Stimulated activated CD4-positive, alpha-beta T cell treated with anti-CD3 and anti-CD28 coated beads, Interleukin-4, amount 100 ng/mL, for 4 hours (primary cell): ENCODE data around the gene GPR89B.
A peak's percentile ranks its signal among the peaks of the same experiment; 100 is the strongest.
"Not testable (repeated sequence)": the region's sequence is repeated elsewhere in the genome, so short reads cannot be mapped to it uniquely, and the experiment has no call there.

Source experiments
- DNase-seq, 2 experiments: peaks; one replicate each; pipeline ENCODE4 v3.0.0-alpha.2; 2020

GPR89B gene

DNA sequence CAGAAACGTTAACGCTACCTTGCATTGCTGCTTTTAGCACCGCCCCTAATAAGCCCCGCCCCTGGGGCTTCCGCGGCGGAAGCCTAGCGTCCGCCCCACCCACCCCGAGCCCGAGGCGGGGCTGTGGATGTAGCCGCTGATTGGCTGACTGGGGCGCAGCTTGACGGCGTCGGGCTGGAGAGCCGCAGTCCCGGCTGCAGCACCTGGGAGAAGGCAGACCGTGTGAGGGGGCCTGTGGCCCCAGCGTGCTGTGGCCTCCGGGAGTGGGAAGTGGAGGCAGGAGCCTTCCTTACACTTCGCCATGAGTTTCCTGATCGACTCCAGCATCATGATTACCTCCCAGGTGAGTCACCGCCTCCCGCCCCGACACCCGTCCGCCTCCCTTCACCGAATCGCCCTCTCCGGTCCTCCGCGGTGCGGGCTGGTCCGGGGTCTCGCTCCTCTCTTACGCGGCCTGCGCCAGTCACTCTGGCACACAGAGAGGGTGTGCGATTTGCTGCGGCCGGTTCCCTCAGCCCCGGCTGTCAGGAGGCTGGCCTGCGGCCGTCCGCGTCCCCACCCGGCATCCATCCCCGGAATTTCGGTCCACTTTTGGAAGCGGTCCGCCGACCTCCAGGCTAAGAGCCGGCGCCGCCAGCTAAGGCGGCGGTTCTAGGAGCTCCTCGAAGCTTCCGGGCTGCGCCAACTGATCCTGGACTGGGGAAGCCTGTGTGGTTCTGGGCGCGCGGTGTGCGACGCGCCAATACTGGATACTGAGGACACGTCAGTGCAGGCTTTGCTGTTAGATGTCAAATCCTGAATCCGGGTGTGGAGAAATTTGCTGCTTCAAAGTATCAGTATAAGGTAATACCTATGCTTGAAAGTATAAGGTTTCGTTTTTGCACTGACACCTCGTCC, at the start of gene GPR89B:
Gene GPR89B, plus strand, starts transcription at position 185 of the 897 bp plus-strand sequence. Its CDS starts 117 bp downstream, at position 302.
- peak; percentile 93 to 95 for DNase-seq

DNA sequence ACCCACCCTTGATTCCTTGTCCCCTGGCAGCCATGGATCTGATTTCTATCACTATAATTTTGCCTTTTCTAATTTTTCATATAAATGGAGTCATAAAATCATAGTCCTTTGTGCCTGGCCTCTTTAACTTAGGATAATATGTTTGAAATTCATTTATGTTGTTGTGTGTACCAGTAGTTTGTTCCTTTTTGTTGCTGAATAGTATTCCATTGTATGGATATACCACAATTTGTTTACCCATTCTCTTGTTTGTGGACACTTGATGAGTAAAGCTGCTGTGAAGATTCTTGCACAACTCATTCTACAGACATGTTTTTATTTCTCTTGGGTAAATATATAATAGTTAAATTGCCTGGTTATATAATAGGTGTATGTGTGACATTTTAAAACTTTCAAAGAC, 48.3 kb upstream of the GPR89B start:
- no peak for DNase-seq

DNA sequence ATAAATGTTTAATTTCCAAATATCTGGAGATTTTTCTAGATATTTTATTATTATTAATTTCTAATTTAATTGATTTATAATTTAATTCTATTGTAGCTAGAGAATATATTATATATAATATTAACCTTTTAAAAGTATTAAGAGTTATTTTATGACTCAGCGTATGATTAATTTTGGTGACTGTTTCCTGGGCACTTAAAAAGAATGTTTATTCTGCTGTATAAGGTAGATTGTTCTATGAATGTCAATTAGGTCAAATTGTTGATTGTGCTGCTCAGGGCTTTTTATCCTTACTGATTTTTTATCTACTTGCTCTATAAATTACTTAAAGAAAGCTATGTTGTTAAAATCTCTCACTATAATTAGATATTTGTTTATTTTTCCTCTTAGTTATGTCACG, 45.7 kb upstream of the GPR89B start:
- DNase-seq, result no peak

DNA sequence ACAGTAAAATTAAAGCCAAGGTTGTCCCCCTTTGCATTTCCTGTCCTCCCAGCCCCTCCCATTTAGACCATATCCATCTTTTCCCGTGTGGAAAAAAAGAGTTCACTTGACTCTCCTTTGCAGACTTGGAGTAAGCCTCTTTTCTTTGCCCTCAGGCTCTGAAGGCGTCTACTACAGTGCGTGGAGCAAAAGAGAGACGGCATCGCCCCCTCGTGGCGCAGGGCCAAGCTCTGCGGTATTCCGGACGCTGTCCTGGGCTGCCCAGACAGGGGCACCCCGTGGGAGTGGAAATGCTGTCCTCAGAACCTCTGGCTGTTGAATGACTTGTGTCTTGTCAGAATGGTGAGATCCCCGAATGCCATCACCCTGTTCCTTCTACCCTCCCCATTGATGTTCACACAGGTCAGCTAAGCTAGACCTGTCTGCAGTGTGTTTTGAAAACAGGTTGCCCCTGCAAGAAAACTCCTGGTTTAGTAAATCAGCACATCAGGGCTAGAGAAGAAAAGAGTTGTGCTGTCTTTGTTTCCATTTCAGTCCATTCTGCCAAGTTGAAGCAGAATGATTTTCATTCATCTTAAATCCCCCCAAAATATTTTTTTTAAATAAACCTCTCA, 37.9 kb upstream of the GPR89B start:
- peak; percentile 27 to 58 for DNase-seq

DNA sequence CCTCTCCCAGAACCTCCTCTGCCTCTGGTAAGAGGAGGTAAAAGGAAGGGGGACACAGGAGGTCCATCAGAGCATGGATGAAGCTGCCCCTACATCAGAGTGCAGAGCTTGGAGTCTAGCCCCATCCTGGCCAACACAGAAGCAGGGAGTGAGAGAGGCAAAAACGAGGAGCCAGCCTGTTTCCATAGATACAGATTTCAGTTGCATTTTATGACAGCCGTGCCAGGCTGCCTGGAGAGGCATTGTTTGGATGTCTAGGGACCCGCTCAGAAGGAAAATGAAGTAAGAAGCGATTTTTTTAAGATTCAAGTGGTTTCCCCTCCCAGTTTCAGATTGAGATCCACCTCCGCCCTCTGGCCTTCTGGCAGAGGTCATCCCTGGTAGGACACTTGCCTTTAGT, 37.1 kb upstream of the GPR89B start:
- no peak for DNase-seq

DNA sequence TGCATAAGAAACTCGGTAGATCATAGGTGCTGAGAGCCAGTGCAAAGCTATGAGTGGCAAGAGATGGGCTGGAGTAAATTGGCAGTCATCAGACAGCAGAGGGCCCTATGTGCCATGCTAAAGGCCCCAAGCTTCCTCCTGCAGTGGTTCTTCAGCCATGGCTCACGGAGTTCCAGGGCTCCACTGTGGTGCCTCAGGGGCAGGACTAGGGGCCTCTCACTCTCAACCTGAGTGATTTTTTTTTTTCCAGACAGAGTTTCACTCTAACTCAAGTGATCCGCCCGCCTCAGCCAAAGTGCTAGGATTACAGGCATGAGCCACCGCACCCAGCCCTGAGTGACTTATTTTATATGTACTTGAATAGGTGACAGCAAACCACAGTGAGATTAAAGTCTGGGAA, 36.0 kb upstream of the GPR89B start:
- no peak for DNase-seq

DNA sequence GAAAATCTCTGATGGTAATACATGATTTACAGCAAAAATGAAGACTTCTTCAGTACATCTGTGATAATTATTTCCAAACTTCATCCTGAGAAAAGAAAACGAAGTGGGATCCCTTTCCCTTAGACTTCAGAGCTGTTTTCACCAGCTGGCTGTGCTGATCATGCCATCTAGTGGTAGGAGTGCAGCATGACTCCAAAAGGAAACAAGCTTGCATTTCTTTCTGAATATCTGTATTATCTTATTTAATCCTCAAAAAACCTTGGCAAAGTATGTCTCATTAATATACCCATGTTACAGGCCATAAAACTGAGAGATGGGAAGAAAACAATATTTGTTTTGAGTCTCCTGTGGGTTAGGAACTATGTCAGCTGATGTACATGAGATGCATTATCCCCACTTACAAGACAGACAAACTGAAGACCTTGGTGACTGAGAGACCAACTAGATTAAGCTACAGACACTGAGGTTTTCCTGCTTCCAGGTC, 35.4 kb upstream of the GPR89B start:
- peak in 1 of 2 experiments; percentile 11 for DNase-seq

DNA sequence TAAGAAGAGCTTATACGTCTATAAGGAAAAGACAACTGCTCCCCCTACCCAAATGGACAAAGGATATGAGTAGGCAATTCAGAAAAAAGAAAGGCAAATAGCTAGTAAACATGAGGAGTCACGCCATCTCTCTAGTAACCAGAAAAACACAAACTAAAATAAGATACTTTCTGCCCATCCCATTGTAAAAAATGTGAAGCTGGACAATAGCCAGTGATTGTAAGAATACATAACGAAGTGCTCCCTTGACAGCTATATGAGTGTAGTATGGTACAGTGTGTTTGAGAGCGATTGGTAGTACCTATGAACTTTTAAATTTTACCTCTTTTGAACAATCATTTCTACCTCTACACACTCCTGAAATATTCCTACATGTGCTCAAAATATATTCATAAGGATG, 33.1 kb upstream of the GPR89B start:
- no peak for DNase-seq

DNA sequence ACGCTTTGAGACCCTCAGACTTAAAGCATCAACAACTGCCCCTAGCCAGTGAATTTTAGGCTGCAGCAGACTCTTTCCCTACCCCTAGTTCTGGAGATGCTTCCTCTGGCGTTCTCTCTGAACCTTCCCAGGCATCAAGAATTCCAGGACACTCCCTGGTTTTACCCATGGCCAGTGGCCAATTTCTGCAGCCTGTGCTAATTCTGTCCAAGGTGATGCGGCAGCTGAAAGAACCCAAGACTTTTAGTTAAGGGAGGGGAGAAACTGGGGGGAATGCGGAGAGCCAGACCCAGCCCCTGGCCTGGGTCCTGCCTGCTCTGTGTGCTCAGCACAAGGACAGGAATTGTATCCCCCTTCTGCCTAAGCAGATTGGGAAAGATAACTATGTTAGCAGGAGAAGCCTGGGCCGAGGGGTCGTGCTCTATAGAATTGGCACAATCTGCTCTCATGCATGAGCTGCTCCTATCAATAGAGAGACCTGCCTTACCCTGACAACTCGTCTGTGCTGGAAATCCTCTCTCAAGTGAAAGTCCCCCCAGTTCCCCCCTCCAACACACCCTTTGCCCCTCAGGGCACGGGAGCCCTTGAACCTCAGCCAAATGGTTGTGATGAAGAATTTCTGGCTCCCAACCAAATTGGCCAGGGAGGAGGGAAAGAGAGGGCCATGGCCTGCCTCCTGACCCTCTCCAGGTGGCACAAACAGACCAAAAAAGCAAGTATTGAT, 31.0 kb upstream of the GPR89B start:
- DNase-seq, result no peak

DNA sequence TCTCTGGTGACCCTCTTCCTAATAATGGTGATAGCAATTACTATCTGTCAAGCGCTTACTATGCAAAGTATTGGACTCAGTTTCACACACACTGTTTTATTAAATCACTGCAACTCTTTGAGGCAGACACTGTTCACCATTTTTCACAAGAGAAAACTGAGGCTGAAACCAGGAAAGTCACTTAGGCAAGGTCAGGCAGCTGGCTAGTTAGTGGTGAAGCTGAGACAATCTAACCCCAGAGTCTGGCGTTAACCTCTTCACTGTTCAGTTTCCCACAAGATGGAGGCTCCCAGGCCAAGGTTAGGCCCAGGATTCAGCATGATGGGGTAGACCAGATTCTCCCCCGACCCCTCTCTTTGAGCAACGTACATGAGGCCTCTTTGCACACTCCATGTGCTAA, 30.4 kb upstream of the GPR89B start:
- no peak for DNase-seq

DNA sequence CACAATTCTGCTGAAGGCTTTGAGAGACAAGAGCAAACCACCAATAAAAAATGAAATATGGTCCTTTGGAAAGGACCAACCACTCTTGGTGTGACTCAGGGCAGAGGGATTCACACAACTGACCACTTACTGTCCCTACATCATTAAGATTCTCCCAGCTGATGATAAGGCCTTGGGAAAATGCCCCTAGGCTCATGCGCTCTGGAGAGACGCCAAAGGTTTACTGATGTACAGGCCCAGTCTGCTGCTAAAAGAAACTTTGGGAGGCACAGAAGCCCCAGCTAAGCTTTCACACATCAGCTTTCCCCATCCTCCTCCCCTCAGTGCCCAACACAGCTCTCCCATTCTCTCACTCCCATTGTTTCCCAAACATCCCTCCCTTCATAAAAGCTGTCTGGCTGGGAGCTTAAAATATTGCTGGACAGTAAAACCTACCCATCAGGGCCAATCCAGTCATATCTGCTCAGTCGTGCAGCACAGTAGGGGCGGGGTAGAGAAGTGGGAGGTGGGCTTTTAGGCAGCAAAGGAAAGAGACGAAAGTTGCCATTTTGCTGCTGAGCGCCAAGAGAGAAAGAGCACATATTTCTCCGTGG, 25.9 kb upstream of the GPR89B start, which contains the start of gene GJA8:
Gene GJA8, plus strand, starts transcription at position 543 of the 593 bp plus-strand sequence. CDS start 5,161 bp downstream, outside the sequence.
- DNase-seq, result no peak

DNA sequence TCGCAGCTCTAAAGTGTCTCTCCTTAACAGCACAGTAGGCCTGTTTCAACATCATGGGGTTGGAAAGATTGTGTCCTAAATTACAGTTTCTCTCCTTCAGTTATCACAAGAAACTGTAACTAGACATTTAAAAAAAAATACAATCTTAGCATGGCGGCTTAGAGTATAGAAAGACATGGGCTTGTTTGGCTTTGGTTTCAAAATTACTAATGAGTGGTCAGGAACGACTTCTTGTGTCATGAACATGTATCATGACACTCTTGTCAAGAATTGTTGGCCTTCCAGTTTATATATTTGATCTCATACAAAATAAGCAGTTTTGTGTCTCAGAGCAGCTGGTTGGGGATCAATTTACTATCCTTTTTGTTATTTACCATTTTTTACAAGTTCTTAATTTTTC, 23.5 kb upstream of the GPR89B start:
- DNase-seq, result no peak

DNA sequence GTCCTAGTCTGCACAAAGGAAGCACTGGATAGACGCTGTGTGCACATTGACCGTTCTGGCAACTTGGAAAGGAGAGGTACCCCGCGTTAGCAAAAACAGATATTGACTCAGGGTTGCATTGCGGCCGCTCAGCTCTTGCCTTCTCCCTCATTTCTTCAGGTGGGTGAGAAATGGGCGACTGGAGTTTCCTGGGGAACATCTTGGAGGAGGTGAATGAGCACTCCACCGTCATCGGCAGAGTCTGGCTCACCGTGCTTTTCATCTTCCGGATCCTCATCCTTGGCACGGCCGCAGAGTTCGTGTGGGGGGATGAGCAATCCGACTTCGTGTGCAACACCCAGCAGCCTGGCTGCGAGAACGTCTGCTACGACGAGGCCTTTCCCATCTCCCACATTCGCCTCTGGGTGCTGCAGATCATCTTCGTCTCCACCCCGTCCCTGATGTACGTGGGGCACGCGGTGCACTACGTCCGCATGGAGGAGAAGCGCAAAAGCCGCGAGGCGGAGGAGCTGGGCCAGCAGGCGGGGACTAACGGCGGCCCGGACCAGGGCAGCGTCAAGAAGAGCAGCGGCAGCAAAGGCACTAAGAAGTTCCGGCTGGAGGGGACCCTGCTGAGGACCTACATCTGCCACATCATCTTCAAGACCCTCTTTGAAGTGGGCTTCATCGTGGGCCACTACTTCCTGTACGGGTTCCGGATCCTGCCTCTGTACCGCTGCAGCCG, 20.3 kb upstream of the GPR89B start:
- DNase-seq, result no peak

DNA sequence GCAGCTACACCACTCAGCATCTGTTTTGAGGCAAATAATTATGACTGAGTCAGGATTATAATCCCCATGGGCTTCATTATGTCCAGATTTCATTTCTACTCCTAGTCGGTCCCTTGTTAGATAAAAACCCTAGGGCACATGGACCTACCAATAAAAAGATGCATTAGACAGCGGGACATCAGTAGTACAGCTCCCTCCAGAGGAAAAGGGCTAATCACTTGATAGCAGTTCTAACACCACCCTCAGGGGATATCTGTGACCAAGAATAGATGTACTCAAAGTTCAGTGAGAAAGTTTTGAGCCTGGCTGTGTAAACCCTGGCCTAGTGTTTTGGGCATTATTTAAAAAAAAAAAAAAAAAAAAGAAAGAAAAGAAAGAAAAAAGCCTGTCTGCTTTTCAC, 15.7 kb upstream of the GPR89B start:
- no peak for DNase-seq

DNA sequence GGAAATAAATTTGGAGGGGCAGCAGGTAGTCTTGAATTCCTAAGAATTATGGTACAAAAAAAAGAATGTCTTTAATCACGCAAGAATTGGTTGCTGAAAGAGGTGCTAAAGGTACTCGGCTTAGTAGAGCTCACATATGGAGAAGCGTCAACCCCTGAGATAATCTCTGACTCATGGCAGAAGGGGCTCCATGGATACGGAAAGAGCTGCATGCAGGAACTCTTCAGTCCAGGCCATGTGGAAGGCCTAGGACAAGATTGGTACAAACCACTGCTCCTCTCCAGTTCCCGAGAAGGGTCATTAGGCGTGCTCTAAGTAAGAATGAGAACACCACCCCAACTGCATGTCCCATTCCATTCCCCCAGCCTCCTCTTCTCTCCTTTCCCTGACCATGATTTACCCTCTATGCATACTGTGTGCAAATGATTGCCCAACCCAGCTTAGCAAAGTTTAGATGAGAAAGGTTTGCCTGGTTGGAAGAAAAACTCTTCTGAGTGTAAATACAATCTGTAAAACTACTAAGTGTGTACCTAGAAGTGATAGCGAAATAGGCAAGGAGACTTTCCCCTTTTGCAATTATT, 14.8 kb upstream of the GPR89B start:
- no peak for DNase-seq

DNA sequence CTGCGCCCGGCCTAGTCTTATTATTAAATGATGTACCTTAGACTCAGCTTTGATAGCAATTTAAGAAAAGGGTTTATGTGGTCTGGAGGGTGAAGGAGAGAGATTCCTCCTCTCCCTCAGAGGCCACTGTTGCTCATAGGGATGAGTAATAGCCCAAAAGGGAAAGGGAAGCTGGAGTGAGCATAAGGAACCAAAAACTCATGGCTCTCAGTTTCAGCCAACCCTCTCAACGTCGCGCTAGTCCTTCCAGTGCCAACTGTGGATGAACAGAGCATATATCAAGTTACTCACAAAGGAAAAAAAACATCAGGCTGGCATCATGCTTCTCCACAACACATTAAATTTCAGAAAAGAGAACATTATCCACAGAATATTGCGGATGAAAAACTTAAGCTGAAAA, 8.3 kb upstream of the GPR89B start:
- DNase-seq, result no peak

DNA sequence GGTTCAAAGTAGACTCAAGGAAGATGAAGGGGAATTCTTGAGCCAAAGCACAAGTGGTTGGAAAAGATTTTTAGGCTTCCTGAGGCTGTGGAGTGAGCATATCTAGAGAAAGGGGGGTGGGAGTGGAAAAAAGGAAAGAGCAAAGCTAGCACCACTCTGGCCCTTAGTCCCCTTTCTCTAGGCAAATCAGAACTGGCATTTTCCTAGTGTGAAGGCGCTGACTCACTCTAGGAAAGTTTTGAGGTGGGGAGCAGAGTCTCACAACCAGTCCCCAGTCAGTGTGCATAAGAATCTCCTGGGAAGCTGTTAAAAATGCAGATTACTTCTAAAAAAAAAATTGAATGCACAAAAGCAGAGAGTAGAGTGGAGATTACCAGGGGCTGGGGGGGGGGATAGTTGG, 3.4 kb upstream of the GPR89B start:
- DNase-seq, result no peak

DNA sequence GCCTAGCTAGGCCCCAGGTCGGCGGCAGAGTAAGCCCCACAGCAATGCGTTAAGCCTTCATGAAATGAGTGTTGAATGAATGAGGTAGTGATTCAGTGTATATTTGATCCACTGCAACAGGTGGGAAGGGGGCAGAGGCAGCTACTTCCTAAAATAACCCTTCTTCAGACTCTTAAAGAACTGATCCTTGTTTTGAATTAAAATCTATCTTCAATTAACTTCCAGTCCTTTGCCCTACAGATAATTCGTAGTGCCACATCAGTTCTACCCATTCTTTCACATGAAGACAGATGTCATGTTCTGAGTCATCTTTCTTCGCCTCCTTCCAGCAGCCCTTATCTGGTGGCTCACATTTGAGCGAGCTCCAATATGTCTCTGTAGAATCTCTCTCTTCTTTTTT, 1.0 kb upstream of the GPR89B start:
- not testable (repeated sequence) for DNase-seq

DNA sequence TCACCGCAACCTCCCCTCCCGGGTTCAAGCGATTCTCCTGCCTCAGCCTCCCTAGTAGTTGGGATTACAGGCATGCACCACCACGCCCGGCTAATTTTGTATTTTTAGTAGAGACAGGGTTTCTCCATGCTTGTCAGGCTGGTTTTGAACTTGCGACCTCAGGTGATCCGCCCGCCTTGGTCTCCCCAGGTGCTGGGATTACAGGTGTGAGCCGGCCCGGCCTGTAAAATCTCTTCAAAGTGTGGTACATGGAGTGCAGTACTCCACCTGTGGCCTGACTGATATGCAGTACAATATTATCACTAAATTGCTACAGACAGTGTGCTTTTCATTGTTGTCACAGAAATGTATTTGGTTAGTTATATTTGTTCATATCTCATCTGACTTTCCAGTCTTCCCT, 531 bp upstream of the GPR89B start:
- not testable (repeated sequence) for DNase-seq

DNA sequence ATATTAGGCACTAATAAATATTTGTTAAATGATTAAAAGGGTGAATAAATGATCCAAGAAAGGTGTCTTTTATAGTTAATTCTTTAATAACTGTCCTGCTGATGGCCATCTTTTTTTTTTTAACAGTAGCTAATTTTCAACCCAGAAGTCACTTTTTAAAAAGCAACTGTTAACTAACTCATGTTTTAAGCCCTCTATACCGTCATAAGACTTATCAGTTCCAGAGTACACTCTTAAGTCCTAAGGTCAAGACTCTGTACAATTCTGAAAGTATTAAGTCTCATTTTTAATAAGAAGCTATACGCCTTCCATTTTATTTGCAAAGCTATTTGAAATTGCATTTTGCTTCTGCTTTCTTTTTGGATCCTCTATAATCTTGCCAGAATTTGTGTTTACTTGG, 2.9 kb downstream of the GPR89B start:
- DNase-seq, result not testable (repeated sequence)

DNA sequence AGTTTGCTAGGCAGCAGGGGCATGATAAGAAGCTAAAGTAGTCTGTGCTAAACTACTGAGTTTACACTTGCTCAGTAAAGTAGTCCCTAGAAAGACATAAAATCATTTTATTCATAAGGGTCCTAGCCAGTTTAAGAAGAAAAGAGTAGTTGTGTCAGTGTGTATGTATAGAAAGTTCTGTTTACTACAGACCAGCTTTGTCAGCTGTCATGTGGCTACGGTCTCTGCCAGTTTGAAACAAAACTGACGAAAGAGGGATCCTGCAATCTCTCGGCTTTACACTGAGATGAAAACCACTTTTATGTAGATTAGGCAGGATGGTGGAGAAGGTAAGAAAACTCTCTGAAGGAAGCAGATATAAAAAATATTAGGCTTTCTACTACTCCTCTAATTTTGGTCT, 7.1 kb downstream of the GPR89B start:
- DNase-seq, result not testable (repeated sequence)

DNA sequence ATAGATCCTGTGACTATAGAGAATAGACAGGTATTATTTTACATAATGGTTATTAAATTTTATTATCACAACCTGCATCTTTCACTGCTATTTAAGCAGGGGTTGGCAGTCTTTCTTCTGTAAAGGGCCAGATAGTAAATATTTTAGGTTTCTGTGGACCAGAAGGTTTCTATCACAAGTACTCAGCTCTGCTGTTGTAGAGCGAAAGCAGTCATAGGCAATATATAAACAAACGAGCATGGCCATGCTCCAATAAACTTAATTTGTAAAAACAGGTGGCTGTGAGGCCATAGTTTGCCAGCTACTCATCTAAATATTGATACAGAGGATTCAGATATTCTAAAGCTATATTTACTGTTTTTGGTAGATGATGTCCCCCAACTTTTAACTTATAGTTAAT, 12.2 kb downstream of the GPR89B start:
- not testable (repeated sequence) for DNase-seq
